ENCODE data around the gene TFE3.
A peak's percentile ranks its signal among the peaks of the same experiment; 100 is the strongest.

Gene TFE3, protein sequence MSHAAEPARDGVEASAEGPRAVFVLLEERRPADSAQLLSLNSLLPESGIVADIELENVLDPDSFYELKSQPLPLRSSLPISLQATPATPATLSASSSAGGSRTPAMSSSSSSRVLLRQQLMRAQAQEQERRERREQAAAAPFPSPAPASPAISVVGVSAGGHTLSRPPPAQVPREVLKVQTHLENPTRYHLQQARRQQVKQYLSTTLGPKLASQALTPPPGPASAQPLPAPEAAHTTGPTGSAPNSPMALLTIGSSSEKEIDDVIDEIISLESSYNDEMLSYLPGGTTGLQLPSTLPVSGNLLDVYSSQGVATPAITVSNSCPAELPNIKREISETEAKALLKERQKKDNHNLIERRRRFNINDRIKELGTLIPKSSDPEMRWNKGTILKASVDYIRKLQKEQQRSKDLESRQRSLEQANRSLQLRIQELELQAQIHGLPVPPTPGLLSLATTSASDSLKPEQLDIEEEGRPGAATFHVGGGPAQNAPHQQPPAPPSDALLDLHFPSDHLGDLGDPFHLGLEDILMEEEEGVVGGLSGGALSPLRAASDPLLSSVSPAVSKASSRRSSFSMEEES

DNA sequence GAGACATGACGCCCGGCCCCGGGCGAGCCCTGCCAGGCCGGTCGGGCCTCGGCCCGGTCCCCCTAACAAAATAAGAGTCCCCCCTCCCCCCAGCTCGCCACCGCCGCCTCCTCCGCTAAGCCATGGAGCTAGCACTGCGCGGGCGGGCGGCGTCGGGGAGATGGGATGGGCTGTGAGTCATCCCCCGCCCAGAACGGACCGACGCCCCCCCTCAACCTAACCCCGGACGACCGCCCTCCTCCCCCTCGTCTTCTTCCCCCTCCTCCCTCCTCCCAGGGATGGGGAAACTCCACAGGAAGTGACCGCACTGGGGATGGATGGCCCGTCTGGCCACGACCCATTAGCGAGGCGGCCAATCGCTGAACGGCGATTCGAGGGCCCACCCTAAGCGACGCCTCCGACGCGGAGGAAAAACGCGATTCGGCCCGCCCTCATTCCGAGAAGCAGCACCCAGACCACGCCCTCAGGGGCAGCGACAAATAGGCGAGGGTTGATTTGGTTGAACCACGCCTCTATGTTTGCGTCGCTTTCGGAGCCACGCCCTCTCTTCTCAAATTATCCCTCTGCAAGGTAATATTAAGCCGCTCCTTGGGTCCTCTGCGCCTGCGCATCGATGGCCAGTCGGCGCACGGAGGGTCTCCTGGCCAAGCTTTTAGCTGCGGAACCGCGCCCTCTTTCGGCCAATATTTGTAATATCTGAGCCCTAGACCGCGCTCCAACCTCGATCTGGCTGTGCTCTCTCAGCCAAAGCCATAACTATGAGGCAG is at the start of gene TFE3:
Gene TFE3 (minus strand): TSS at position 138 of the 767 bp plus-strand sequence. CDS start 131 bp downstream, at position 7.
- DNase-seq (ENCODE audit: low spot score): peak; percentile 99

DNA sequence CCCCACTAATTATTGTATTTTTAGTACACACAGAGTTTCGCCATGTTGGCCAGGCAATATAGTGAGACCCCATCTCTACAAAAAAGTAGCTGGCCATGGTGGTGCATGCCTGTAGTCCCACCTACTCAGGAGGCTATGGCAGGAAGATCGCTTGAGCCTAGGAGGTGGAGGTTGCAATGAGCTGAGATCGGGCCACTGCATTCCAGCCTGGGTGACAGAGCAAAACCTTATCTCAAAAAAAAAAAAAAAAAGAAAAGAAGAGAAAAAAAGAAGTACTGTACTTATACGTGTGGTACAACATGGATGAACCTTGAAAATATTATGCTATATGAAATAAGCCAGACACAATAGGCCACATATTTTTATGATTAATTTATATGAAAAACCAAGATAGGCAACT is 46.4 kb upstream of the TFE3 start:
- no peak for DNase-seq (ENCODE audit: low spot score)

DNA sequence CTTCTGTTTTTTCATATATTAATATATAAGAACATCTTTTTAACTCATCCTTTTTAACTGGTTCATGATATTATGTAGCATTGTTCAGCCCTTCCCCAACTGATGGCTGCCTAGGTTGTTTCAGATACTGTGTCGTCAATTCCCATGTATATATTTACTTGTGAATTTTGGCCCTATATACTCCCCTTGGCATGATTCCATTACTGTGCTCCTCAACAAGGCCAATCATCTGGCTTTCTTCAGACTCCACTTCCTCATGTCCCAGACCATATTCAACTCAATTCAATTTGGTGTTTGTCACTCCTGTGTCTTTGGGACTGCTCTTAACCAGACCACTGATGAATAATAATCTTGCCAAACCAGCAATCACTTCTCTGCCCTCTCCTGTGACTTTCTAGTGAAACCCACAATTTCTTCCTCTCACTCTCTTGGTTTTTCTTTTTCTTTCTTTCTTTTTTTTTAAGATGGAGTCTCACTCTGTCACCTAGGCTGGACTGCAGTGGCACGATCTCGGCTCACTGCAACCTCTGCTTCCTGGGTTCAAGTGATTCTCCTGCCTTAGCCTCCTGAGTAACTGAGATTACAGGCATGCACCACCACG is 39.2 kb upstream of the TFE3 start:
- no peak for DNase-seq (ENCODE audit: low spot score)

DNA sequence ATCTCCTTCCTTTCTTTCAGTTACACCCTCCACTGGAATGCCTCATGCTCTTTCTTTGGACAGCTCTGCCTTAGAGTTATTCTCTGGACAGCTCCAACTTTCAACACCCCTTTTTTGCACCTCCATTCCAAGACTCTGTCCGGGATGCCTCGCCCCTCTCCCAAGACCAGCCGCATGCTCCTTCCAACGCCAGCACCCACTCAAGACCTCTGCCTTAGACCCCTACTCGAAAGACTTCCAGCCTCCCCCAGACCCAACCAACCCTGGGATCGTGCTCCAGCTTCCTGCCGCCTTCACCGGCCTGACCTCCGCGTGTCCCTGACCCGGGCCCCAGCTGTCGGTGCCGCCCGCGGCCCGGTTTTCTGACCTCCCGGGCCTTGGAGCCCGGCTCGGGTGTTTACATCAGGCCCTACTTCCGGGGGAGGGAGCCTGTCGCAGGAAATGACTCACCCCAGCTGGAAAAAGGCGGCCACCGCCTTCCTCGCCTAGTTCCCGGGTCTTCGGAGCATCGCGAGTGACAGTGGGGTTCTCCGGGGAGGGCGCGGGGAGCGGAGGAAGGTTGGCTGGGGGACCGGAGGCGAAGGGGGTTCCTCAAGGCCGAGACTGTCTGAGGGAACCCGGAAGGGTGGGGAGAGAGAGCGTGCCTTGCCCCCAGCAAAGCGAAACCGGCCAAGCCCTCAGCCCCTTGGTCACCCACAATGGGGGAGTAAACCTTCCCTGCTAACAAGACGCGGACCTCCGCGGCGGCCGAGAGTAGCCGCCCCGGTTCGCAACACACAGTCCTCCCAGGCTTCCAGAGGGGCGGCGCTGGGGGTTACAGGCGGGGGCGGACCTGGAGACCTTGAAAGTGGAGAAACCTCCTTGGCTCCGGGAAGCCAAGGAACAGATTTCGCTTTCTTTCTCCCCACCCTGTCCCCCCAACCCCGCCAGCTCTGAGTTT is 36.6 kb upstream of the TFE3 start, which contains the start of gene WDR45:
Gene WDR45 (minus strand): TSS at position 399 of the 940 bp plus-strand sequence. CDS start 1,792 bp downstream, outside the sequence.
- DNase-seq (ENCODE audit: low spot score): peak; percentile 63

DNA sequence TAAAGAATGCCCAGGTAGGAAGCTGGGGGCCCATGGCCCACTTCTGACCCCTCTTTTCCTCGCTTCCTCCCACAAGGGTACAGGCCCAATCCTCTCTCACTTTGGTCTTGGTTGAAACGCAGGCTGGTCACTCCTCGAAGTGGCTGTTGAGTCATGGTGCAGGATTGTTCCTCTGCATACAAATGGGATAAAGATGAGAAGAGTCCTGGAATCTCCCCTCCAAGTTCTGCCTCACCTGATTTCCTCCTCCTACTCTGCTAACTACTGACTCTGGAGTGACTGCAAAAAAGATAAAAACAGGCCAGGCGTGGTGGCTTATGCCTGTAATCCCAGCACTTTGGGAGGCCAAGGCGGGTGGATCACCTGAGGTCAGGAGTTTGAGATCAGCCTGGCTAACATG is 34.8 kb upstream of the TFE3 start:
- DNase-seq (ENCODE audit: low spot score): no peak

DNA sequence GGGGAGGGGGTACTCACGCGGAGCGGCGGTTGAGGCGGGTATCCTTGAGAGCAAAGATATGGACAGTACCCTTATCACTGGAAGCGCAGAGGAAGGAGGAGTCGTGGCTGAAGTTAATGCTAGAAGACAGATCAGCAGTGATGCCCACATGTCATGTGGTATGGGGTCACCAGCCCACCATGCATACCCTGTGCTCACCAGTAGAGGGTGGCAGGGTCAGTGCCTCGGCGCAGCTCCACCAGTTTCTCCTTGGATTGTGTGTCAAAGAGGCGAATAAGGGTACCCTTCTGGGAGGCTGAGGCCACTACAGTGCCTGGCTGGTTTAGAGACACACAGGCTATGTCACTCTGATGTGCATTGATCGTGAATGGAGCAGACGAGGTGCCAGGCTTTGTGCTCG is 32.2 kb upstream of the TFE3 start:
- no peak for DNase-seq (ENCODE audit: low spot score)

DNA sequence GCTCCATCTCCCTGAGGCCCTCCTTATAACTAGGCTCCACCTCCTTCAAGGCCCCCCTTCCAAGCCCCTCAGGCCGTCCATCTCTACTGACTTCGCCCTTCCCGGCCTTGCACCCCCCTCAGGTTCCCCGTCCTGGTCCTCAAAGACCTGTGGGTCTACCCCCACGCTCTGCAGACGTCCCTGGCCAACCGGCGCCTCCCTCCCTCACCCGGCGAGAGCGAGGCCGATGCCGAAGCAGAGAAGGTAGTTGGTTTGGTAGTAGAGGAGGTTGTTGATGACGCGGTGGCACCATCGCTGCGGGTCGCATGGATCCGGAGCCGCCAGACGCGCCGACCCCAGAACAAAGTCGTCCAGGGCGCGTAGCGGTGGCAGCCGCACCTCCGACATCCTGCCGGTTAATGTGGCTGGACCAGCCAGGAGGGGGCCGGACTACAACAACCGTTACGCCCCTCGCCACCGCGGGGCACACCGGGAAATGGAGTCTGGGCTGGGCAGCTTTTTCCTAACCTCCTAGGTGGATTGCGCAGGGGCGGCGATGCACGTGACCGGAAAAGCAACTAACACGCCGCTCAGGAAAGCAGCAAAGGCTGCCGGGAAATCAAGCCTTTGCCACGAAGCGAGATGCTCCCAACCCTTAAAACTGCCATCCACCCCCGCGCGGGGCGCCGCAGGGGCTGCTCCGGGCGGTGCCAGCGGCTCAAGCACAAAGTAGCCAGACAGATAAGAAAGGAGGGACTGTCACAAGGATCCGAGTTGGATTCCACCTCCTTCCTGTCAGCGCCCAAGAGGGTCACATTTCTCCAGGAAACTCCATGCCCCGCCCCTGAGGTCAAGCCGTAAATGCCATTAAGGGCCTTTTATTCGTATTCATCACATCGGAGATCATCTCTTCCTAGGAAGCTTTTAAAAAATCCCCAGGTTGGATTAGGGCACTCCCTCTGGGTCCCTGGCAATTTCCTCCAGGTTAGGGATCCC is 30.7 kb upstream of the TFE3 start, which contains the start of gene PRAF2:
Gene PRAF2 (minus strand): TSS at position 402 of the 975 bp plus-strand sequence. CDS start 15 bp downstream, at position 387.
- peak; percentile 93 for DNase-seq (ENCODE audit: low spot score)

DNA sequence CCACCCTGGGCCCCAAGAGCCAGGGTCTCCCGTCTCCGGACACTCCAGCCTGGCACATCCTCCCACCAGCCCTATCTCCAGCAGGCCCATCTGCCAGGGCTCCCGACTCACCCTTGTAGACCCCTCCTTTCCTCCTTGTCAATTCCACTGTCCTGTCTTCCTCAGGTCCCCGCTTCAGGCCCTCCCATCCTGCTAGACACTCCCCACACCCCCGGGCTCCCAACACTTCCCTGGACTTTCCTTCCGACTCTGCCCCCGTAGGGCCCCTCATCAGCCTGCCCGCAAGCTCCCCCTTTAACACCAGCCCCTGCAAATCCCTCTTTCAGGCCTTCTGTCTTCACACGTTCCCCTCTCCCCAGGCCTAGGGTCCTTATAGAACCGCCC is 29.5 kb upstream of the TFE3 start:
- DNase-seq (ENCODE audit: low spot score): no peak

DNA sequence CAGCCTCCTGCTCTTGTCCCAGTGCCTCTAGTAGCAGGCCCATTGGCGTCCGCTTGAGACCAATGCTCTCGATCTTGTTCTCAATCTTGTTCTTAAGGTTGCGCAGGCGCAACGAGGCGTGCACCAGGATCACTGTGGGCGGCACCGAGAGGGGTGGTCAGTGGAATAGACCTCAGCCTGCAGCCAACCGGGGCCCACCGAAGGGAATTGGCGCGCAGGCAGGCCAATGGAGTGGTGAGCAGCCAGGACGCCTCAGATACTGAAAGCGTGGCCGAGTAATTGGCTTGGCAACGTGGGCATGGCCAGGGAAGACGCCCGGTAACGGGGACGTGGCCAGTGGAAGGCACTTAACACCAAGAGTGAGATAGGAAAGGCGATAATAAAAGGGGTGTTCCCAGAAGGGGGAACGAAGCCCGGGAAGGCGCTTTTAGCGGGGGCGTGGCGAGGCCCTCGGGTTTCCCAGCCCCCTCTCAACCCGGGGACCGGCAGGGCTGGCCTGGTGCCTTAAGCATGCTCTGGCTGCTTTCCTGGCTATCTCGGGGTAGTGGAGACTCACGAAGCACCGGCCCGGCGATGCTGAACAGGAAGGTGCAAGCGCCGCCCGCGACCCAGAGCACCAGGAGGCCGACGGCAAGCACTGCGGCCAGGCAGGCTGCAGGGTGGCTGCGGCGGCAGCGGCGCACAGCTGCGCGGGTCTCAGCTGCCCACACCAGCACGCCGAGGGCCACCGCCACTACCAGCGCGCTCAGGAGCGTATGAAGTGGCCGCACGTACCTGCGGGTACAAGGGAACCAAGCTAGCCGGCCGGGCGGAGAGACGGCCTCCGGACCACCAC is 28.9 kb upstream of the TFE3 start:
- peak; percentile 75 for DNase-seq (ENCODE audit: low spot score)

DNA sequence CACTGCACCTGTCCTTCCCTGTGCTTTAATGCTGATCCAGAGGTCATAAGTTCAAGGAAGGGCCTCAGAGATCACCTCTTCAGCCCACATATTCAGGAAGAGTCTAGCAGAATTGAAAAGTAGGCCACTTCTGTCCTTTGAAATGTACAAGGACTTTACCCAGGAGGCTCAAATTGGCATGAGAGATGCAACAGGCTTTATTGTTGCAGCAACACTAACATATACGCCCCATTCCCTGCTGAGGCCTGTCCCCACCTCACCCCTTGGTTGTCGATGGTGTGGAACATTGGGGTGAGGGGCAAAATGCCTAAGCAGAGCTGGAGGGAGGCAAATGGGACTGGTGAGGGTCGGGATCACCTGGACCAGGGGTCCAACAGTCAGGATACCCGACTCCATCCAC is 27.8 kb upstream of the TFE3 start:
- no peak for DNase-seq (ENCODE audit: low spot score)

DNA sequence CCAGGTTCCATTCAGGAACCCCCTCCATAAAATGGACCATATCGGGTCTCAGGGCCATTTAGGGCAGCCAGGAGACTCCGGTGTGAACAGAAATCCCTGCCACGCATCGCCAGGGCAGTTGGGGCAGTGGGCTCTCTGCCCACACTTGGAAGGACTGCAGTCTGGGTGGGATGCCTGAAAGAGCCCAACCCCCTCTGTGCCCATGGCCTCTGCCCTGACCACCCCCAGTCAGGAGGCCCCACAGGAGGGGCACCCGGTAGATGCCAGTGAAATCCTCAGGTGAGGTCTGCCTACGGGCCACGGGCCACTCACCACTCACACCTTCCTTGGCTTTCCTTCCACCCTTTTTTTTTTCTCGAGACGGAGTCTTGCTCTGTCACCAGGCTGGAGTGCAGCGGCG is 25.9 kb upstream of the TFE3 start:
- DNase-seq (ENCODE audit: low spot score): no peak

DNA sequence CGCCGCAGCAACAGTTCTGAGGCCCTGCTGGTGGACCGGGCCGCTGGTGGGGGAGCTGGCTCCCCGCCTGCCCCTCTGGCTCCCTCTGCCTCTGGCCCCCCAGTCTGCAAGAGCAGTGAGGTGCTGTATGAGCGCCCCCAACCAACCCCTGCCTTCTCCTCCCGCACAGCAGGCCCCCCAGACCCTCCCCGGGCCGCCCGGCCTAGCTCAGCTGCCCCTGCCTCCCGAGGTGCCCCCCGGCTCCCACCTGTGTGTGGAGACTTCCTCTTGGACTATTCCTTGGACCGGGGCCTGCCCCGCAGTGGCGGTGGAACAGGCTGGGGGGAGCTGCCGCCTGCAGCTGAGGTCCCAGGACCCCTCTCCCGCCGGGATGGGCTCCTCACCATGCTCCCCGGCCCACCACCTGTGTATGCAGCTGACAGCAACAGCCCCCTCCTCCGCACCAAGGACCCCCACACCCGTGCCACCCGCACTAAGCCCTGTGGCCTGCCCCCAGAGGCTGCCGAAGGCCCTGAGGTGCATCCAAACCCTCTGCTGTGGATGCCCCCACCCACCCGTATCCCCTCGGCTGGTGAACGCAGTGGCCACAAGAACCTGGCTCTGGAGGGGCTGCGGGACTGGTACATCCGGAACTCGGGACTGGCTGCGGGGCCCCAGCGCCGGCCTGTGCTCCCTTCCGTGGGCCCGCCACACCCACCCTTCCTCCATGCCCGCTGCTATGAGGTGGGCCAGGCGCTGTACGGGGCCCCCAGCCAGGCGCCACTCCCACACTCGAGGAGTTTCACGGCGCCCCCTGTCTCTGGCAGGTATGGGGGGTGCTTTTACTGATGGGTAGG is 24.3 kb upstream of the TFE3 start:
- DNase-seq (ENCODE audit: low spot score): no peak

DNA sequence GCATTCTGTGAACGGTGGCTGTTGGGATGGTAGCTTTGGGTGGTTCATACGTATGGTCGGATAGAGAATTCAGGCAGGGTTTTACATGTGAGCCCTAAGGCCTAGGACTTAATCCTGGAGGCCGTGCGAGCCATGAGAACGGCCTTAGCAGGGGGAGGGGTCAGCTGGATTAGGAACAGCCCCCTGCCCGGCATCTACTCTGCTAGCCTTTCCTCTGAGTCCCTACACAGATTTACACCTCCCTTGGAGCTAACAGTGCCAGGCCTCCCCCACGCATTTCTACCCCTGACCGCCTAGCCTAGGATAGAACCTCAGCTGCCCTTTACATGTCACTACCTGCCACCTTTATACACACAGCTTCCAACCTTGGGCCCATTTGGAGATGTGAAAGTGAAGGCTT is 23.5 kb upstream of the TFE3 start:
- DNase-seq (ENCODE audit: low spot score): no peak

DNA sequence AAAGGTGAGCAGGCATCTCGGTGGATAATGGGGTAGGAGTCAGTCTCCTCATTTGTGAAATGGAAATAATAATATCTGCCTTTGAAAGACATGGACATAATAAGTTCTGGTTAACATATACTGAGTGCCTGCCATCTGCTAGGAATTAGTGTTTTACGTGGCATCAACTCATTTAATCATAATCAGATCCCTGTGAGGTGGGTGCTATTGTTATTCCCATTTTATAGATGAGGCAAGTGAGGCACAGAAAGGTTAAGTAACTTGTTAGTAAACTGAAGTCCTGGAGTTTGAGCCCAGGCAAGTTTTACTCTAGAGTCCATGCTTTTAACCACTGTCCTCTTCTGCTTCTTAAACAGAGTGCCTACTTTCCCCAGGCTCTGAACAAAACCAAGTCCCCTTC is 23.1 kb upstream of the TFE3 start:
- no peak for DNase-seq (ENCODE audit: low spot score)

DNA sequence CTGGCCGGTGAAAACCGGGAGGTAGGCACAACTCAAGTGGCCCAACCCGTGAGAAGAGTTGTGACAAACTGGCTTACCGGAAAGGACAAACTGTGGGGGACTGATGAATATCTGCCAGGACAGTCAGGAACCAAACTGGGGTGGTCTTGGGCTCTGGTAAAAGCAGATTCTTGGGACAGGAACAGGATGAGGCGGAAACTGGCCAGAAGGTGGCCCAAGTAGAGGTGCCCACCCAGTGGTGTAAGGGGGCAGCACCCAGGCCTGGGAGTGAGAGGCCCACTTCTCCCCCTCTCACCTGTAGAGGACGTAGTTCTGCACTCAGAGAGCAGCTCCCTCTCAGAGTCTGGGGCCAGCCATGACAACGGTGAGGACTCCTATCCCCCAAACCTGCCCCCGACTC is 21.6 kb upstream of the TFE3 start:
- DNase-seq (ENCODE audit: low spot score): no peak

DNA sequence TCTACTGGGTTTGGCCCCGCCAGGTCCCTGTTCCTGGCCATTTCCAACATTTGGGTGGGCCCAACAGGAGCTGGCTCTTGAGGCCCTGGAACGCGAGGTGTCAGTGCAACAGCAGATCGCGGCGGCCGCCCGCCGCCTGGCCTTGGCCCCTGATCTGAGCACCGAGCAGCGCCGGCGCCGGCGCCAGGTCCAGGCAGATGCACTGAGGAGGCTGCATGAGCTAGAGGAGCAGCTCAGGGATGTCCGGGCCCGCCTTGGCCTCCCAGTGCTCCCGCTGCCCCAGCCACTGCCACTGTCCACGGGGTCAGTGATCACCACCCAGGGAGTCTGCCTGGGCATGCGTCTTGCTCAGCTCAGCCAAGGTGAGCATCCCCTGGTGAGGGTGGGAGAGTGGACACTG is 21.1 kb upstream of the TFE3 start:
- no peak for DNase-seq (ENCODE audit: low spot score)

DNA sequence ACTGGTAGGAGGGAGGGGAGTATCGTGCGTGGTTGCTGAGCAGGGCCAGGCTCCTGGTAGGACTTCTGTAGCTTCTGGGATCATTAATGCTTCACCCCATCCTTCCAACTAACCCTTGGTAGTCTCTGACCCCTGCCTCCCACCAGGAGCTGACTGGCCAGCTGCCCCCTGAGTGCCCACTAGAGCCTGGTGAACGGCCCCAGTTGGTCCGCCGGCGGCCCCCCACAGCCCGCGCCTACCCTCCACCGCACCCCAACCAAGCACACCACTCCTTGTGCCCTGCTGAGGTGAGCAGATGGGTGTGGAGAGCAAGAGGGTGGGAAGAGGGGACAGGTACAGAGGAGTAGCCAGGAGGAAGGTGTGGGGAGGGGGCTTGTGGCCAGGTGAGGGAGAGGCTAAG is 20.6 kb upstream of the TFE3 start:
- no peak for DNase-seq (ENCODE audit: low spot score)

DNA sequence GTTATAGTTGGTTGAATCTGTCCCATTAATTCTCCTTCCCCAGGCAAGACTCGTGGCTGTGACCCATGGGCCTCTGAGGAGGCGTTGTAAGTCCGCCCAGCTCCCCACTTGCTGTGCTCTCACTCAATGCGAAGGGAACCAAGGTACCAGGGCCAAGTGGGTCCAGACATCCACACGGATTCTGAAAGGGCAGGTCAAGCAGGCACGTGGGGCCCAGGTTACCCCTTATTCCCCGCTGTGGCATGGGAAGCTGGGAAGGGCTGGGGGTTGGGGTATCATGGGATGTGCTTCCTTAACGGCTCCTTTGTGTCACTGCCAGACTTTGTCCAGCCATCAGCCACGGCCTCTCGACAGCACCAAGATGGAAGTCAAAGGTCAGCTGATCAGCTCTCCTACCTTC is 18.8 kb upstream of the TFE3 start:
- DNase-seq (ENCODE audit: low spot score): no peak
